Measurements from ENCODE around the gene MAPK8IP1.
"Not testable (repeated sequence)": the region's sequence is repeated elsewhere in the genome, so short reads cannot be mapped to it uniquely, and the experiment has no call there.

The MAPK8IP1 gene

DNA sequence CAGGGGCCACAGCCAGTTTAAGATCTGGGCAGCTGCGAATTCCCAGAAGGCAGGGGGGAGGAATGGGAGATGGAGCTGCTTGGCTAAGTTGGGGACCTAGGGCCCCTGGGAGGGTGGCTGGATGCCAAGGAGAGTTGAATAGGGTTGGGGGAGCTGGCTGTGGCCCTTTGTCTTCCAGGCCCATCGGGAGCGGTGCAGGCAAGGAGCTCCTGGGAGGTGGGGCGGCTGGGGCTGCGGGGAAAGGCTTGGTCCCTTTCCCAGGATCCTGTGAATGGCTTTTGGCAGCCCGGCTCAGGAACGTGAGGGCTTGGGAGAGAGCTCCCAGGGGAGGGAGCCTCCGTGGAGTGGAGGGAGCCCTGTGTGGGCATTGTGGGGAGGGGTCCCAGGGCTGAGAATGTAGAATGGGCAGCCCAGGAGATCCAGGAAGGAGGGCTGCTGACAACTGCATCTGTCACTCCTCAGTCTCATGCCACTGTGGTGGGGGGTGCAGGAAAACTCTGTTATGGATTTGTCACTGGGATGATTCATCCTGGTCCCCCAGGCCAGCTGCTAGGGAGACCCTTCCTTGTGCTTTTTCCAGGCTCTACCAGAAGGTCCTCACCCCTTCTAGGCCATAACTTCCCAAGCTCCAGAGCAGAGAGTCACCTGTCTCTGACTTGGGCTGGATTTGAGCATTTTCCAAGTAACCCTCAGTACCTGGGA lies 15.6 kb downstream of the MAPK8IP1 start:
- no peak for DNase-seq (ENCODE audit: low read depth)
- TF ChIP-seq, protein P1, sequence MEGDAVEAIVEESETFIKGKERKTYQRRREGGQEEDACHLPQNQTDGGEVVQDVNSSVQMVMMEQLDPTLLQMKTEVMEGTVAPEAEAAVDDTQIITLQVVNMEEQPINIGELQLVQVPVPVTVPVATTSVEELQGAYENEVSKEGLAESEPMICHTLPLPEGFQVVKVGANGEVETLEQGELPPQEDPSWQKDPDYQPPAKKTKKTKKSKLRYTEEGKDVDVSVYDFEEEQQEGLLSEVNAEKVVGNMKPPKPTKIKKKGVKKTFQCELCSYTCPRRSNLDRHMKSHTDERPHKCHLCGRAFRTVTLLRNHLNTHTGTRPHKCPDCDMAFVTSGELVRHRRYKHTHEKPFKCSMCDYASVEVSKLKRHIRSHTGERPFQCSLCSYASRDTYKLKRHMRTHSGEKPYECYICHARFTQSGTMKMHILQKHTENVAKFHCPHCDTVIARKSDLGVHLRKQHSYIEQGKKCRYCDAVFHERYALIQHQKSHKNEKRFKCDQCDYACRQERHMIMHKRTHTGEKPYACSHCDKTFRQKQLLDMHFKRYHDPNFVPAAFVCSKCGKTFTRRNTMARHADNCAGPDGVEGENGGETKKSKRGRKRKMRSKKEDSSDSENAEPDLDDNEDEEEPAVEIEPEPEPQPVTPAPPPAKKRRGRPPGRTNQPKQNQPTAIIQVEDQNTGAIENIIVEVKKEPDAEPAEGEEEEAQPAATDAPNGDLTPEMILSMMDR (IDR thresholded peaks at IDR 0.05; ENCODE audit: low read depth, low read length, missing control alignments), result no peak
- in situ Hi-C loops (cut with HindIII; ENCODE audit: low sequenced_read_pairs), result no loop called here
- H3K4me3 ChIP-seq (ENCODE audit: low read depth, low read length), result peak overlapping the region; percentile 49

DNA sequence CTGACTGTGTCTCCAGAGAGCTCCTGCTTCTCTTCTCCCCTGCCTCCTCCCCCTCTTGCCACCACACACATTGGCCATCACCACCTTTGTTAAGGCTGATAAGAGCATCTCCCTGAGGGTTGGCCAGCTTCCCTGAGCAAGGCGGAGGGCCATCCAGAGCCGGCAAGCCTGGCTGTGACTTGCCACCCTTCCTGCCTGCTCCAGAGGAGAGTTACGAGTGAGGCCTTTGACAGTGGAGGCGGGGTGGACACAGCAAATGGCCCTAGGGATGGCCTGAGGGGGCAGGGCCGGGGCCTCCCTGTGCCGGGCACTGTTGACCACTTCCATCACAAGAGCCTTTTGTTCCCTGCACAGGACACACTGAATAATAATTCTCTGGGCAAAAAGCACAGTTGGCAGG lies 16.2 kb downstream of the MAPK8IP1 start:
- no peak for DNase-seq (ENCODE audit: low read depth)
- no peak overlapping the region for H3K4me3 ChIP-seq (ENCODE audit: low read depth, low read length)
- in situ Hi-C loops (cut with HindIII; ENCODE audit: low sequenced_read_pairs), result no loop called here
- TF ChIP-seq, protein P1 (IDR thresholded peaks at IDR 0.05; ENCODE audit: low read depth, low read length, missing control alignments), result no peak

DNA sequence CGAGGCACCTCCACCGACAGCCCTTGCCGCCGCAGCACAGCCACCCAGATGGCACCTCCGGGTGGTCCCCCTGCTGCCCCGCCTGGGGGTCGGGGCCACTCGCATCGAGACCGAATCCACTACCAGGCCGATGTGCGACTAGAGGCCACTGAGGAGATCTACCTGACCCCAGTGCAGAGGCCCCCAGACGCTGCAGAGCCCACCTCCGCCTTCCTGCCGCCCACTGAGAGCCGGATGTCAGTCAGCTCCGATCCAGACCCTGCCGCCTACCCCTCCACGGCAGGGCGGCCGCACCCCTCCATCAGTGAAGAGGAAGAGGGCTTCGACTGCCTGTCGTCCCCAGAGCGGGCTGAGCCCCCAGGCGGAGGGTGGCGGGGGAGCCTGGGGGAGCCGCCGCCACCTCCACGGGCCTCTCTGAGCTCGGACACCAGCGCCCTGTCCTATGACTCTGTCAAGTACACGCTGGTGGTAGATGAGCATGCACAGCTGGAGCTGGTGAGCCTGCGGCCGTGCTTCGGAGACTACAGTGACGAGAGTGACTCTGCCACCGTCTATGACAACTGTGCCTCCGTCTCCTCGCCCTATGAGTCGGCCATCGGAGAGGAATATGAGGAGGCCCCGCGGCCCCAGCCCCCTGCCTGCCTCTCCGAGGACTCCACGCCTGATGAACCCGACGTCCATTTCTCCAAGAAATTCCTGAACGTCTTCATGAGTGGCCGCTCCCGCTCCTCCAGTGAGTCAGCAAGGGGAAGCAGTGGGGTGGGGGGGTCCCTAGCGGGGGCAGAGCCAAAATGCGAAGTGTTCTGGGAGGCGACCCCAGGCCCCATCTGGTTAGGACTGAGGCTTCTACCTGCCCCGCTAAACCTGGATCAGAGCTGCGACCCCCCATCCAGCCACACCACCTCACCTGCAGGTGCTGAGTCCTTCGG lies 17.3 kb downstream of the MAPK8IP1 start:
- in situ Hi-C loops (cut with HindIII; ENCODE audit: low sequenced_read_pairs), result no loop called here
- H3K4me3 ChIP-seq (ENCODE audit: low read depth, low read length), result no peak overlapping the region
- TF ChIP-seq, protein P1 (IDR thresholded peaks at IDR 0.05; ENCODE audit: low read depth, low read length, missing control alignments), result no peak

DNA sequence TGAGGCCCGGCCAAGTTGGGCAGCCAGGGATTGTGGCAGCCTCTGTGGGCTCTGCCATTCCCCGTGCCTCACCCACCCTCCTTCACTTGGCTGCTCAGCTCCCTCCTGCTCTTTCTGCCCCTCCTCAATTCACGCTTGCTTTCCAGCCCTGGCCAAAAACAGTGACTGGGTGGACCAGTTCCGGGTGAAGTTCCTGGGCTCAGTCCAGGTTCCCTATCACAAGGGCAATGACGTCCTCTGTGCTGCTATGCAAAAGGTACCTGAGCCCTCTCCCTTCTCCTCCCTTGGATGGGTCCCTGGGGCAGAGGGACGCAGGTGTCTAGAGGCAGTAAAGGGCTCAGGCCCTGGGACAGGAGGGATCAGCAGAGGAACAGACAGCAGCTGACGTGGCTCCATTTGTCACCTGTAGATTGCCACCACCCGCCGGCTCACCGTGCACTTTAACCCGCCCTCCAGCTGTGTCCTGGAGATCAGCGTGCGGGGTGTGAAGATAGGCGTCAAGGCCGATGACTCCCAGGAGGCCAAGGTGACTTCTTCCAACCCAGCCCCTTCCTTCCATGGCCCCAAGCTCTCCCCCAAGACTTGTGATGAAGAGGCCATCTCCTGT lies 19.0 kb downstream of the MAPK8IP1 start:
- TF ChIP-seq, protein P1 (IDR thresholded peaks at IDR 0.05; ENCODE audit: low read depth, low read length, missing control alignments), result no peak
- DNase-seq (ENCODE audit: low read depth), result no peak
- H3K4me3 ChIP-seq (ENCODE audit: low read depth, low read length), result no peak overlapping the region
- in situ Hi-C loops (cut with HindIII; ENCODE audit: low sequenced_read_pairs), result no loop called here

More for the DNA sequence above, 17.3 kb downstream of the MAPK8IP1 start:
- no peak for DNase-seq (ENCODE audit: low read depth)

DNA sequence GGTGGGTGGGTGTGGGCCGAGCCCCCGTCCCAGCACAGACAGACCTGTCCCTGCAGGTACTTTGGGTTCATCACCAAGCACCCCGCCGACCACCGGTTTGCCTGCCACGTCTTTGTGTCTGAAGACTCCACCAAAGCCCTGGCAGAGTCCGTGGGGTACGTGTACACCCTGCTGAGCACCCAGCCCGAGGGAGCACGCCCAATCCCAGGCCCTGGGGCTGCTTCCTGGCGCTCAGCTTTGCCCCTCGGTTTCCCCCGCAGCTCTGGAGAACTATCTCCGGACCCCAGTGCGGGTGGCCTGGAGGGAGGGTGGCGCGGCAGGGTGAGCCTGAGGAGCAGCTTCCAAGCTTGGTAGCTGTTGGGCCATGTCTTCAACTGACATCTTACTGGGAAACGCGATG lies 19.6 kb downstream of the MAPK8IP1 start:
- in situ Hi-C loops (cut with HindIII; ENCODE audit: low sequenced_read_pairs), result no loop called here
- no peak overlapping the region for H3K4me3 ChIP-seq (ENCODE audit: low read depth, low read length)
- TF ChIP-seq, protein P1 (IDR thresholded peaks at IDR 0.05; ENCODE audit: low read depth, low read length, missing control alignments), result no peak
- DNase-seq (ENCODE audit: low read depth), result no peak

DNA sequence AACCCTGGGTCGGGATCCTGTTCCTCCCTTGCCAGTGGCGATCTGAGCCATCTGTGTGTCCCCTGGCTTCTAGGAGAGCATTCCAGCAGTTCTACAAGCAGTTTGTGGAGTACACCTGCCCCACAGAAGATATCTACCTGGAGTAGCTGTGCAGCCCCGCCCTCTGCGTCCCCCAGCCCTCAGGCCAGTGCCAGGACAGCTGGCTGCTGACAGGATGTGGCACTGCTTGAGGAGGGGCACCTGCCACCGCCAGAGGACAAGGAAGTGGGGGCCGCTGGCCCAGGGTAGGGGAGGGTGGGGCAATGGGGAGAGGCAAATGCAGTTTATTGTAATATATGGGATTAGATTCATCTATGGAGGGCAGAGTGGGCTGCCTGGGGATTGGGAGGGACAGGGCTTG lies 20.1 kb downstream of the MAPK8IP1 start:
- in situ Hi-C loops (cut with HindIII; ENCODE audit: low sequenced_read_pairs); H3K4me3 ChIP-seq (ENCODE audit: low read depth, low read length); DNase-seq (ENCODE audit: low read depth): not testable (repeated sequence)

Measured in astrocyte of the cerebellum (primary cell).